CD4-positive, alpha-beta T cell treated with Interleukin-17A for 1 hour (primary cell): ENCODE measurements around the gene GPR15LG.

Source experiments
- DNase-seq: peaks from one replicate; pipeline ENCODE4 v3.0.0-alpha.2; 2020

GPR15LG gene

GRCh38 chr10:84217746-84218145 is 44.1 kb downstream of the GPR15LG start:
- DNase-seq: no peak

GRCh38 chr10:84221916-84222315 is 48.3 kb downstream of the GPR15LG start:
- no peak for DNase-seq

- no peak for DNase-seq
Observed at GRCh38 chr10:84224411-84225028, 50.9 kb downstream of the GPR15LG start.

GRCh38 chr10:84225427-84226173 is 52.0 kb downstream of the GPR15LG start, which contains the start of gene LRIT2:
LRIT2 (minus strand) TSS chr10:84225544; CDS start chr10:84225520, 24 bp downstream.
- no peak for DNase-seq

GRCh38 chr10:84226616-84227015 is 53.0 kb downstream of the GPR15LG start:
- DNase-seq: no peak

- DNase-seq: no peak
Observed at GRCh38 chr10:84227810-84228209, 54.2 kb downstream of the GPR15LG start.

- DNase-seq: no peak
Observed at GRCh38 chr10:84230359-84230758, 56.8 kb downstream of the GPR15LG start.

- DNase-seq: no peak
Observed at GRCh38 chr10:84232376-84232775, 58.8 kb downstream of the GPR15LG start.

- no peak for DNase-seq
Observed at GRCh38 chr10:84233940-84234339, 60.3 kb downstream of the GPR15LG start.

- no peak for DNase-seq
Observed at GRCh38 chr10:84234479-84234878, 60.9 kb downstream of the GPR15LG start.
